Neuron (in vitro differentiated cells): Measurements from ENCODE around the gene KAZN.

ENCODE experiments used
- H2AFZ ChIP-seq: one replicate; pipeline ENCODE4 v1.6.1; 2013; ENCODE audit warnings: low read depth, mild to moderate bottlenecking, inconsistent platforms, low read length, moderate library complexity
- H3K27me3 ChIP-seq: one replicate; pipeline ENCODE4 v1.6.1; 2013; ENCODE audit warnings: low read length; ENCODE audit not compliant: insufficient read depth
- H3K36me3 ChIP-seq: one replicate; pipeline ENCODE4 v1.6.1; 2013; ENCODE audit warnings: low read length; ENCODE audit not compliant: insufficient read depth
- H3K4me1 ChIP-seq: one replicate; pipeline ENCODE4 v1.6.1; 2013; ENCODE audit warnings: low read length; ENCODE audit not compliant: insufficient read depth
- H3K4me3 ChIP-seq: 2 replicates; pipeline ENCODE4 v1.5.1; 2013; ENCODE audit warnings: mild to moderate bottlenecking, low read length, moderate library complexity
- H3K9me3 ChIP-seq: one replicate; pipeline ENCODE4 v1.6.1; 2013; ENCODE audit warnings: low read length

KAZN gene

GRCh38 chr1:14881775-14882672, 283.5 kb downstream of the KAZN start:
- peaks cover 6% of the 10 kb centered on the region for H3K36me3 ChIP-seq
- peaks cover 2% of the 10 kb centered on the region for H3K9me3 ChIP-seq
- no peak overlapping the region for H2AFZ ChIP-seq
- peaks cover 2% of the 10 kb centered on the region for H3K4me1 ChIP-seq
- no peak overlapping the region for H3K4me3 ChIP-seq
- H3K27me3 ChIP-seq = no peaks in the 10 kb centered on the region

- Histone ChIP-seq H3K27me3 (no peaks in the 10 kb centered on the region), H3K36me3 (no peaks in the 10 kb centered on the region), H3K9me3 (peaks cover 2% of the 10 kb centered on the region), H3K4me1 (peaks cover 15% of the 10 kb centered on the region), H2AFZ (no peak overlapping the region), H3K4me3 (no peak overlapping the region)
These were observed 286.2 kb downstream of the KAZN start for GRCh38 chr1:14884614-14885175.

GRCh38 chr1:14887044-14887566, 288.6 kb downstream of the KAZN start:
- H3K27me3 ChIP-seq = no peaks in the 10 kb centered on the region
- no peak overlapping the region for H3K4me3 ChIP-seq

GRCh38 chr1:14887764-14888350, 289.4 kb downstream of the KAZN start:
- Histone ChIP-seq H2AFZ (no peak overlapping the region), H3K36me3 (no peaks in the 10 kb centered on the region), H3K27me3 (no peaks in the 10 kb centered on the region), H3K4me3 (no peak overlapping the region), H3K4me1 (peaks cover 15% of the 10 kb centered on the region), H3K9me3 (no peaks in the 10 kb centered on the region)

More at GRCh38 chr1:14887044-14887566, 288.6 kb downstream of the KAZN start:
- Histone ChIP-seq H2AFZ (no peak overlapping the region), H3K4me1 (peaks cover 15% of the 10 kb centered on the region), H3K36me3 (no peaks in the 10 kb centered on the region), H3K9me3 (no peaks in the 10 kb centered on the region)

GRCh38 chr1:14888374-14888773, 289.9 kb downstream of the KAZN start:
- H3K27me3 ChIP-seq = no peaks in the 10 kb centered on the region
- no peaks in the 10 kb centered on the region for H3K36me3 ChIP-seq
- no peak overlapping the region for H3K4me3 ChIP-seq
- peaks cover 15% of the 10 kb centered on the region for H3K4me1 ChIP-seq
- no peak overlapping the region for H2AFZ ChIP-seq
- no peaks in the 10 kb centered on the region for H3K9me3 ChIP-seq

- H3K4me1 ChIP-seq = peaks cover 17% of the 10 kb centered on the region
- no peak overlapping the region for H2AFZ ChIP-seq
- H3K27me3 ChIP-seq = no peaks in the 10 kb centered on the region
- H3K36me3 ChIP-seq = no peaks in the 10 kb centered on the region
- no peaks in the 10 kb centered on the region for H3K9me3 ChIP-seq
- H3K4me3 ChIP-seq = no peak overlapping the region
These were observed 291.4 kb downstream of the KAZN start for GRCh38 chr1:14889825-14890440.

- Histone ChIP-seq H3K27me3 (no peaks in the 10 kb centered on the region), H3K4me3 (no peak overlapping the region), H3K4me1 (peaks cover 23% of the 10 kb centered on the region), H2AFZ (no peak overlapping the region), H3K9me3 (no peaks in the 10 kb centered on the region), H3K36me3 (no peaks in the 10 kb centered on the region)
These were observed 293.5 kb downstream of the KAZN start for GRCh38 chr1:14891991-14892390.

- Histone ChIP-seq H3K4me3 (no peak overlapping the region), H3K4me1 (peaks cover 10% of the 10 kb centered on the region), H2AFZ (no peak overlapping the region), H3K27me3 (no peaks in the 10 kb centered on the region), H3K36me3 (no peaks in the 10 kb centered on the region), H3K9me3 (no peaks in the 10 kb centered on the region)
These were observed 296.5 kb downstream of the KAZN start for GRCh38 chr1:14894811-14895560.

- Histone ChIP-seq H3K9me3 (no peaks in the 10 kb centered on the region), H3K36me3 (no peaks in the 10 kb centered on the region), H3K4me3 (no peak overlapping the region), H3K4me1 (peaks cover 10% of the 10 kb centered on the region), H3K27me3 (no peaks in the 10 kb centered on the region), H2AFZ (no peak overlapping the region)
These were observed 297.2 kb downstream of the KAZN start for GRCh38 chr1:14895727-14896126.

GRCh38 chr1:14896381-14897079, 298.0 kb downstream of the KAZN start:
- Histone ChIP-seq H3K27me3 (no peaks in the 10 kb centered on the region), H2AFZ (no peak overlapping the region), H3K36me3 (no peaks in the 10 kb centered on the region), H3K9me3 (no peaks in the 10 kb centered on the region), H3K4me3 (no peak overlapping the region), H3K4me1 (peaks cover 10% of the 10 kb centered on the region)

- no peaks in the 10 kb centered on the region for H3K9me3 ChIP-seq
- H3K36me3 ChIP-seq = no peaks in the 10 kb centered on the region
- peaks cover 10% of the 10 kb centered on the region for H3K4me1 ChIP-seq
- no peak overlapping the region for H2AFZ ChIP-seq
- no peak overlapping the region for H3K4me3 ChIP-seq
- no peaks in the 10 kb centered on the region for H3K27me3 ChIP-seq
These were observed 298.6 kb downstream of the KAZN start for GRCh38 chr1:14897080-14897449.

GRCh38 chr1:14897547-14897946, 299.1 kb downstream of the KAZN start:
- Histone ChIP-seq H3K9me3 (no peaks in the 10 kb centered on the region), H3K4me1 (peaks cover 10% of the 10 kb centered on the region), H3K4me3 (no peak overlapping the region), H2AFZ (no peak overlapping the region), H3K36me3 (no peaks in the 10 kb centered on the region), H3K27me3 (no peaks in the 10 kb centered on the region)
